ENCODE data around the gene GPANK1. TPM values are rescaled to one million over a fixed set of nuclear protein-coding genes. Genes with fewer than 3 reads are reported as not detected.
"Not testable (repeated sequence)": the region's sequence is repeated elsewhere in the genome, so short reads cannot be mapped to it uniquely, and the experiment has no call there.

GPANK1 gene
- 10 to 100 TPM; 34.5 to 40.9 TPM for total RNA-seq

DNA sequence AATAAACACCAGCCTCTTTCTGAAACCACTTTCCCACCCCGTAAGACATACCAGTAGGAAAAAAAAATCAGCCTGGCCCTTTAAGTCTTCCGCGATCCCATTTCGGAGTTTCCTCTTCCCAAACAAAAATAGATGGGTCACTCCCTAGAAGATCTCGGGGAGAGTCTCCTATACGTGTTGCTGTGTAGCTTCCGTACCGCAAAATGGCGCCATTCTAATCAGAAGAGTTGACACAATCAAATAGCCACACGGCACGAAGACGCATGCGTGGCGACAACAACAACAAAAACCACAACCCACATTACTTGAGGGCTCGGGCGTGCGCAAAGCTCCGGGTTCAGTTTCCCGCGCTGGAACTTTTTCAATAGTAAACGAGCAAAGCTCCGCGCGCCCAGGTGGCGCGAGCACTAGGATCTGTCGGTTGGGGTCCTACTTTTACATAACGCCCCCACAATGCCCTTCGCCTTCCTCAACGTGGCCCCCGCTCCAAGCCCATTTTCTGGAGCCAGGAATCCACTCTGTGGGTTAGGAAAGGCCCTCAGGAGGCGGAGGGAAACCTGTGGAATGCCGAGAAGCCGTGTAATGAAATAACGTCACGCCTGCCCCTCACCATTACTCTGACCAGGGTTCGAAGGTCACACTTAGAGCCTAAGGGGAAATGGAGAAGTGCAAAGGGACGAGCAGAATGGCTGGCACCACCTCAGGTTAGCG, at the start of gene GPANK1:
Gene GPANK1 (minus strand): TSS at position 208 of the 711 bp plus-strand sequence. CDS start 519 bp downstream, outside the sequence.
- Mint-ChIP-seq H3K4me3 (peak within 1 kb of the TSS; percentile 97), H3K27me3 (no peaks in the 10 kb centered on the region), H3K4me1 (ENCODE audit: low read depth in 2 of 2) (peaks cover 52 to 53% of the 10 kb centered on the region in 2 donors), H3K36me3 (peaks cover 30% of the 10 kb centered on the region), H3K27ac (peak within 1 kb of the TSS; percentile 93 to 99), H3K9me3 (no peaks in the 10 kb centered on the region)
- DNase-seq (ENCODE audit: low spot score), result peak; percentile 92
- ATAC-seq, result peak; percentile 59 to 69

GRCh38 chr6:31713991-31714684, 49.3 kb upstream of the GPANK1 start:
- ATAC-seq, result no peak
- peaks cover 0 to 2% of the 10 kb centered on the region in 2 donors for H3K27me3 Mint-ChIP-seq
- no peak overlapping the region for H3K4me3 Mint-ChIP-seq
- H3K9me3 Mint-ChIP-seq, result no peaks in the 10 kb centered on the region
- H3K4me1 Mint-ChIP-seq (ENCODE audit: low read depth in 2 of 2), result peaks cover 12 to 17% of the 10 kb centered on the region in 2 donors
- no peak overlapping the region for H3K27ac Mint-ChIP-seq
- H3K36me3 Mint-ChIP-seq, result no peaks in the 10 kb centered on the region
- no peak for DNase-seq (ENCODE audit: low spot score)

DNA sequence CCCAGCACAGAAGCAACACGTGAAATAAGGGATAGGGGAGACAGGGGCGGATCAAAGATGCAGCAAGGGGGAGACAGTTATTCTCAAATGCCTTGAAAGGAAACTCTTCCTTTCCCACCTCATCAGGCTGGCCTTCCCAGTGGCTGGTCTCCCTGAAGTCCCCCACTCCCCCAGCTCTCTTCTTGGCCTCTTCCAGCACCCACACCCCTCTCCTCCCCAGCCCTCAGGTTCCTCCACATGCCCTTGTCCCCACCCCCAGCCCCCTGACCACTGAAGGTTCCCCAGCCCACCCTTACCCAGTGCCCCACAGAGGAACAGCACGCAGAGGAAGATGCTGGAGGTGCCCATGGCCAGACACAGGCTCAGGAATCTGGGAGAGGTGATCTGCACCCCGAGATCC, 48.7 kb upstream of the GPANK1 start:
- H3K27me3 Mint-ChIP-seq, result peaks cover 0 to 2% of the 10 kb centered on the region in 2 donors
- DNase-seq (ENCODE audit: low spot score), result no peak
- H3K4me1 Mint-ChIP-seq (ENCODE audit: low read depth in 2 of 2), result peaks cover 12 to 17% of the 10 kb centered on the region in 2 donors
- H3K4me3 Mint-ChIP-seq, result no peak overlapping the region
- H3K36me3 Mint-ChIP-seq, result no peaks in the 10 kb centered on the region
- no peaks in the 10 kb centered on the region for H3K9me3 Mint-ChIP-seq
- ATAC-seq, result no peak
- peak overlapping the region in 1 of 2 donors; percentile 9 for H3K27ac Mint-ChIP-seq

DNA sequence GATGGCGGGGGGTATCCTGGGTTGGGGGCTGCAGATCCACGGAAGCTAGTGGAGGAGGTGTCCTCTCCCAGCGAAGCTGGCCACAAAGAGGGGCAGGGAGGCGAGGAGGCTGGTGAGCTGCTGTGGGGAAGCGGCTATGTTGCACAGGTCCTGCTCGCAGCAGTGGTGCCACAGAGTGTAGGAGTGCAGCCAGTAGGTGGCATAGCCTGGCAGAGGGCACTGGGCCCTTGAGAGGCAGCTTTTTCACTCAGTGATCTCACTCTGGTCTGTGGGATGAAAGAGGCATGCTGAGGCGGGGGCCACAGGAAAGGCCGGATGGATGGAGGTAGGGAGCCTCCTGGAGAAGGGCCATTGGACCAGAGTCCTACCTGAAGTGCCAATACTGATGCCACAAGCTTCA, 47.5 kb upstream of the GPANK1 start:
- ATAC-seq (no peak), DNase-seq (ENCODE audit: low spot score) (no peak)
- H3K36me3 Mint-ChIP-seq, result no peaks in the 10 kb centered on the region
- no peak overlapping the region for H3K4me3 Mint-ChIP-seq
- H3K4me1 Mint-ChIP-seq (ENCODE audit: low read depth in 2 of 2), result peaks cover 12 to 17% of the 10 kb centered on the region in 2 donors
- H3K27ac Mint-ChIP-seq, result no peak overlapping the region
- peaks cover 0 to 2% of the 10 kb centered on the region in 2 donors for H3K27me3 Mint-ChIP-seq
- no peaks in the 10 kb centered on the region for H3K9me3 Mint-ChIP-seq

GRCh38 chr6:31711233-31711632, 46.4 kb upstream of the GPANK1 start:
- Mint-ChIP-seq H3K9me3 (no peaks in the 10 kb centered on the region), H3K27ac (peak overlapping the region; percentile 27 to 80), H3K4me3 (peak overlapping the region; percentile 39), H3K4me1 (ENCODE audit: low read depth in 2 of 2) (peaks cover 12 to 17% of the 10 kb centered on the region in 2 donors), H3K36me3 (no peaks in the 10 kb centered on the region), H3K27me3 (peaks cover 0 to 2% of the 10 kb centered on the region in 2 donors)
- no peak for DNase-seq (ENCODE audit: low spot score)
- peak; percentile 46 to 51 for ATAC-seq

GRCh38 chr6:31710523-31711219, 45.9 kb upstream of the GPANK1 start:
- no peaks in the 10 kb centered on the region for H3K9me3 Mint-ChIP-seq
- H3K4me1 Mint-ChIP-seq (ENCODE audit: low read depth in 2 of 2), result peaks cover 12 to 17% of the 10 kb centered on the region in 2 donors
- H3K27ac Mint-ChIP-seq, result peak overlapping the region; percentile 27 to 80
- no peak for DNase-seq (ENCODE audit: low spot score)
- H3K27me3 Mint-ChIP-seq, result peaks cover 0 to 2% of the 10 kb centered on the region in 2 donors
- H3K36me3 Mint-ChIP-seq, result no peaks in the 10 kb centered on the region
- no peak for ATAC-seq
- peak overlapping the region; percentile 39 for H3K4me3 Mint-ChIP-seq

- not testable (repeated sequence) for H3K4me3 Mint-ChIP-seq; DNase-seq (ENCODE audit: low spot score); H3K27ac Mint-ChIP-seq; H3K27me3 Mint-ChIP-seq; H3K36me3 Mint-ChIP-seq; ATAC-seq; H3K9me3 Mint-ChIP-seq
- H3K4me1 Mint-ChIP-seq (ENCODE audit: low read depth in 2 of 2), result peaks cover 12 to 17% of the 10 kb centered on the region in 2 donors
Measured at GRCh38 chr6:31709157-31709556, 44.4 kb upstream of the GPANK1 start.

DNA sequence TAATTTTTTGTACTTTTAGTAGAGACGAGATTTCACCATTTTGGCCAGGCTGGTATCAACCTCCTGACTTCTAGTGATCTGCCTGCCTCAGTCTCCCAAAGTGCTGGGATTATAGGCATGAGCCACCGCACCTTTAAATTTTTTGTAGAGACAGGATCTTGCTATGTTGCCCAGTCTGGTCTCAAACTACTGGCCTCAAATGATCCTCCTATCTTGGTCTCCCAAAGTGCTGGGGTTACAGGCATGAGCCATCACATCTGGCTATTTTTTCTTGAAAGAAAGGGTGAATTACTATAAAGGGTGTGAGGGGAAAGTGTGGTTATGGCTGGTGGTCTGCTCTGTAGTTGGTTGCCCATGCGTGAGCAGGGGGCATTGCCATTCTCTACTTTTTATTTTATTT, 43.4 kb upstream of the GPANK1 start:
- peaks cover 0 to 2% of the 10 kb centered on the region in 2 donors for H3K27me3 Mint-ChIP-seq
- H3K4me3 Mint-ChIP-seq, result no peak overlapping the region
- no peaks in the 10 kb centered on the region for H3K36me3 Mint-ChIP-seq
- no peaks in the 10 kb centered on the region for H3K9me3 Mint-ChIP-seq
- DNase-seq (ENCODE audit: low spot score), result no peak
- H3K27ac Mint-ChIP-seq, result no peak overlapping the region
- peaks cover 15 to 21% of the 10 kb centered on the region in 2 donors for H3K4me1 Mint-ChIP-seq (ENCODE audit: low read depth in 2 of 2)
- ATAC-seq, result no peak

DNA sequence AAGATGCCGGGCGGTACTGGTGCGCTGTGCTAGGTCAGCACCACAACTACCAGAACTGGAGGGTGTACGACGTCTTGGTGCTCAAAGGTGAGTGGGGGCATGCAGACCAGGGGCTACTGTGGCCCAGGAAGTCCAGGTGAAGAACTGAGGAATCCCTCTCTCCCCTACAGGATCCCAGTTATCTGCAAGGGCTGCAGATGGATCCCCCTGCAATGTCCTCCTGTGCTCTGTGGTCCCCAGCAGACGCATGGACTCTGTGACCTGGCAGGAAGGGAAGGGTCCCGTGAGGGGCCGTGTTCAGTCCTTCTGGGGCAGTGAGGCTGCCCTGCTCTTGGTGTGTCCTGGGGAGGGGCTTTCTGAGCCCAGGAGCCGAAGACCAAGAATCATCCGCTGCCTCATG, 42.9 kb upstream of the GPANK1 start:
- DNase-seq (ENCODE audit: low spot score) (no peak), ATAC-seq (no peak)
- Mint-ChIP-seq H3K36me3 (peaks cover 2% of the 10 kb centered on the region), H3K27ac (no peak overlapping the region), H3K4me3 (no peak overlapping the region), H3K9me3 (no peaks in the 10 kb centered on the region), H3K27me3 (peaks cover 0 to 2% of the 10 kb centered on the region in 2 donors), H3K4me1 (ENCODE audit: low read depth in 2 of 2) (peaks cover 15 to 23% of the 10 kb centered on the region in 2 donors)

GRCh38 chr6:31706599-31706998, 41.8 kb upstream of the GPANK1 start, which contains the start of gene LY6G6F:
LY6G6F (plus strand) TSS chr6:31706866; CDS start chr6:31706907, 41 bp downstream.
- Mint-ChIP-seq H3K9me3 (no peaks in the 10 kb centered on the region), H3K4me3 (no peak within 1 kb of the TSS), H3K27me3 (no peaks in the 10 kb centered on the region), H3K36me3 (peaks cover 9% of the 10 kb centered on the region), H3K4me1 (ENCODE audit: low read depth in 2 of 2) (peaks cover 21 to 26% of the 10 kb centered on the region in 2 donors), H3K27ac (peak within 1 kb of the TSS in 1 of 2 donors; percentile 58)
- no peak for ATAC-seq
- DNase-seq (ENCODE audit: low spot score), result no peak

GRCh38 chr6:31705931-31706330, 41.1 kb upstream of the GPANK1 start:
- H3K27ac Mint-ChIP-seq, result no peak overlapping the region
- no peak for DNase-seq (ENCODE audit: low spot score)
- H3K36me3 Mint-ChIP-seq, result peaks cover 9% of the 10 kb centered on the region
- H3K4me1 Mint-ChIP-seq (ENCODE audit: low read depth in 2 of 2), result peaks cover 23 to 26% of the 10 kb centered on the region in 2 donors
- H3K9me3 Mint-ChIP-seq, result no peaks in the 10 kb centered on the region
- no peak overlapping the region for H3K4me3 Mint-ChIP-seq
- no peak for ATAC-seq
- no peaks in the 10 kb centered on the region for H3K27me3 Mint-ChIP-seq

DNA sequence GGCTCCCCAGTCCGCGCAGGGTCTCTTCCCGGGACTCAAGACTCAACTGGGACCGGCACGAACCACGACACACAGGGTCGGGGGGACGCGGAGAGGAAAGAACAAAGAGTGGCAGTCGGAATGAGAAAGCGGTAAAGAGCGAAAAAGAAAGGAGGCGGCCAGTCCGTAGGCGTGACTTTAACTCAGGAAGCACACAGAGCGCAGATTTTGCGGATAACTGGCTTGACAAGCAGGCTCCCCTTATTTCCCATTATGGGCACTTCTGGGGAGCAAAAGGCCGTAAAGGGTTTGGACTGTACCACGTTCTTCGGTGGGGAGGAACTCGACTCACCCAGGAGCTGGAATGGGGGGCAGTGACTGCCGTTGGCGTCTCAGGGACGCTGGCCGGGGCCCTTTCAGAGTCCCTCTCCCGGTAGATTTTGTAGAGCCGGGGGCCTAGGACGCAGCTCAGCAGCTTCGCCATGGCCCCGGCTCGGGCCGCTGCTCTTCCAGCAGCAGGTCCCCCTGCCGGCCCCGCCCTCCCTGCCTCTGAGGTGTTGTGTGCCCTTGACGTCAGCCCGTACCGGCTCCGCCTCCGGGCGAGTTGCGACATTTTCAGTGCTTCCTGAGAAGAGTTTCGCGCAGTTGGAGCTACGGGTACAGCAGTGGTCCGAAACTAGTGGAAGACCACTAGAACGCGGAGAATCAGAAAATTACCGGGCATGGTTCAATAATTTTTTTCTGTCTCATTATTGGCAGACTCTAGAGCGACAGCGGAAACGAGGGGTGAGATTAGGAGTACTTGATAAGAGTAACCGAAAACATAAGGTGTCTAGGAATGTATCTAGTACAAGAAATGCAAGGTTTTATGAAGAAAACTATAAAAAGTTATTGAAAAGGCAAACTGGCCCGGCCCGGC, 38.3 kb upstream of the GPANK1 start, which contains the start of gene ABHD16A:
Gene ABHD16A (minus strand): TSS at position 506 of the 898 bp plus-strand sequence. CDS start 43 bp downstream, at position 463.
- ATAC-seq (peak; percentile 97 to 98), DNase-seq (ENCODE audit: low spot score) (peak; percentile 98)
- peak within 1 kb of the TSS; percentile 95 for H3K27ac Mint-ChIP-seq
- H3K27me3 Mint-ChIP-seq, result no peaks in the 10 kb centered on the region
- peak within 1 kb of the TSS; percentile 99 for H3K4me3 Mint-ChIP-seq
- no peaks in the 10 kb centered on the region for H3K9me3 Mint-ChIP-seq
- H3K36me3 Mint-ChIP-seq, result peaks cover 9% of the 10 kb centered on the region
- peaks cover 23% of the 10 kb centered on the region in 2 donors for H3K4me1 Mint-ChIP-seq (ENCODE audit: low read depth in 2 of 2)

- ATAC-seq (peak in 1 of 2 donors; percentile 24), DNase-seq (ENCODE audit: low spot score) (no peak)
- peak overlapping the region; percentile 99 for H3K4me3 Mint-ChIP-seq
- H3K27ac Mint-ChIP-seq, result peak overlapping the region; percentile 95
- H3K4me1 Mint-ChIP-seq (ENCODE audit: low read depth in 2 of 2), result peaks cover 29 to 30% of the 10 kb centered on the region in 2 donors
- H3K27me3 Mint-ChIP-seq, result no peaks in the 10 kb centered on the region
- H3K36me3 Mint-ChIP-seq, result peaks cover 14% of the 10 kb centered on the region
- H3K9me3 Mint-ChIP-seq, result no peaks in the 10 kb centered on the region
Measured at GRCh38 chr6:31702405-31702818, 37.6 kb upstream of the GPANK1 start.

Data from natural killer cell treated with Interleukin-12 subunit alpha and Interleukin-12 subunit beta and Interleukin-15 and Interleukin-18, amount 100 ng/mL, for 72 hours (primary cell).